GM10248 (cell line): ENCODE measurements around the gene SFMBT1.

Experiments used
- CTCF ChIA-PET: fragments of 300-600 bp; sonication (Branson Sonifier 250); formaldehyde crosslinking; extraction: SDS; loops from one replicate; lab custom pipeline; 2021; ENCODE audit warnings: antibody characterized with exemption; lab: Yijun Ruan, JAX
- POLR2A ChIA-PET: fragments of 350-650 bp; sonication (Branson Sonifier 250); formaldehyde crosslinking; extraction: SDS; loops from one replicate; lab custom pipeline; 2020; ENCODE audit warnings: antibody characterized with exemption; lab: Yijun Ruan, JAX
- DNase-seq: peaks from one replicate; pipeline ENCODE4 v3.0.0; 2012; ENCODE audit errors: extremely low spot score
- TF ChIP-seq, protein P1 (sequence below): IDR thresholded peaks from 2 replicates; pipeline ENCODE4 v1.5.1; 2012; ENCODE audit warnings: mild to moderate bottlenecking, low read depth; ENCODE audit errors: extremely low read depth, missing control alignments, control extremely low read depth

Gene SFMBT1

DNA sequence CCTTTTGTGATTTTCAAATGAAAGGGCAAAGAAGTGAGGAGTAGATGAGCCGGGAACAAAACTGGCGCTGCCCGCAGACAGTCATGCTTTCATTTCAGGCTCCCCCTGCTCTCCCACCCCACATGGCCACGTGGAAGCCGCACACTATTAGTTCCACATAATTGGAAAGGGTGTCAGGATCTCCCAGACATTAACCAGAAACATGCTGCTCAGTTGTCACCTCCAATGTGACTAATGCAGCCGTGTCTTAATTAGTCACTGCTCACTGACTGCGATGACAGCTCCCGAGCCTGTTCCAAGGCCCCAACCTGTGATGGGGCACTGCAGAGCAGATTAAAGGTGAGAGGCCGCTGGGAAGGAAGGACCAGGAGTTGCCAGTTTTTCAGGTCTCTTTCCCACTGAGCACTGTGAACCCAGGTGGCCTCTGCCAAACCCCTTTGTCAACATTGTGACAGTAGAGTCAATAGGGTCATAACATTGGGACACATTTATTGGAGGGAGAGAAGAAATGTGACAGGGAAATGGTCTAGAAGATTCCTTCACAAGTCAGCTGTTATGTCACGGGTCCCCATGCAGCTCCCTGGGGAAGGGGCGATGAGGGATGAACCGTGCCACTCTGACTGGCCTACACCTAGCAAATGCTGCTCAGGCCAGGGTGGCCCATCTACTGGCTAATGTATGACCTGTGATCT lies 38.6 kb upstream of the SFMBT1 start:
- TF ChIP-seq, protein P1, sequence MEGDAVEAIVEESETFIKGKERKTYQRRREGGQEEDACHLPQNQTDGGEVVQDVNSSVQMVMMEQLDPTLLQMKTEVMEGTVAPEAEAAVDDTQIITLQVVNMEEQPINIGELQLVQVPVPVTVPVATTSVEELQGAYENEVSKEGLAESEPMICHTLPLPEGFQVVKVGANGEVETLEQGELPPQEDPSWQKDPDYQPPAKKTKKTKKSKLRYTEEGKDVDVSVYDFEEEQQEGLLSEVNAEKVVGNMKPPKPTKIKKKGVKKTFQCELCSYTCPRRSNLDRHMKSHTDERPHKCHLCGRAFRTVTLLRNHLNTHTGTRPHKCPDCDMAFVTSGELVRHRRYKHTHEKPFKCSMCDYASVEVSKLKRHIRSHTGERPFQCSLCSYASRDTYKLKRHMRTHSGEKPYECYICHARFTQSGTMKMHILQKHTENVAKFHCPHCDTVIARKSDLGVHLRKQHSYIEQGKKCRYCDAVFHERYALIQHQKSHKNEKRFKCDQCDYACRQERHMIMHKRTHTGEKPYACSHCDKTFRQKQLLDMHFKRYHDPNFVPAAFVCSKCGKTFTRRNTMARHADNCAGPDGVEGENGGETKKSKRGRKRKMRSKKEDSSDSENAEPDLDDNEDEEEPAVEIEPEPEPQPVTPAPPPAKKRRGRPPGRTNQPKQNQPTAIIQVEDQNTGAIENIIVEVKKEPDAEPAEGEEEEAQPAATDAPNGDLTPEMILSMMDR = no peak
- CTCF ChIA-PET = interaction anchor here (1.0 to 1.3 kb wide), 2 partner anchors 51 to 149 kb away, joined by 3 read pairs; no protein-coding TSS in a partner anchor
- POLR2A ChIA-PET = no interaction called here
- no peak for DNase-seq

DNA sequence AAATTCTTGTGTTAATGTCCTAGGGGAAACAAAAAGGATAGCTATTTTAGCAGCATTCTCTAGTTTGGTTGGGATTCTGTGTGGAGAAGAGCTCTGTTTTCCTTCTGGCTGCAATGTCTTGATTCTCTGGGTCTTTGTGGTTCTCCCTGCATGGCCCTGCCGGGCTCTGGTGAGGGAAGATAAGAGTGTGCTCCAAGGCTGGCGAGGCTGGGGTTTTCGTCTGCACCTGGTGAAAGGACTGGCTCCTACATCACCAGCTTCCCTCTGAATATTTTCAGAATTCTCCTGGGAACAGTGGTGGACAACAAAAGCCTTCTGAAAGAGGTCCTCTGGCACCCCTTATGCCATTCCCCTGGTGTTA lies 38.1 kb upstream of the SFMBT1 start:
- no peak for DNase-seq
- POLR2A ChIA-PET = no interaction called here
- CTCF ChIA-PET = interaction anchor here (1.0 to 1.3 kb wide), 2 partner anchors 51 to 149 kb away, joined by 3 read pairs; no protein-coding TSS in a partner anchor
- TF ChIP-seq, protein P1 = no peak

DNA sequence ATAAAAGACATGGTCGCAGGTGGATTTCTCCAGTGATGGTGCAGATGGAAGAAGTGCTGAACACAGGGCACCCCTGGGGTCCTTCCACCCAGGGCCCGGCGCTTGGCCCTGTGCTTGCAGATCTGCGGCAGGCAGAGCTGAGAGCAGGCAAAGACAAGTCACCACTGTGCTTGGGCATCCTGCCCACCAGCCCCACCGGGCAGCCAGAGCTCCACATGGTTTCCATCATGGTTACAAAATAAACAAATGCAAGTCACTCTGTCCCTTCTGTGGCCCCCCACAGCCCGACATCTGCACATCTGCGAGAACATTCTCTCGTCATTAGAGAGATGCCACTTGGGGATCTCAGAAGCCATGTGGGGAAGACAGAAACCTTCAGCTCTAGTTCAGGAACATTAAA lies 37.6 kb upstream of the SFMBT1 start:
- ChIA-PET CTCF (interaction anchor here (1.0 kb wide), 1 partner anchor 149 kb away, joined by 3 read pairs; no protein-coding TSS in a partner anchor), POLR2A (no interaction called here)
- DNase-seq = no peak
- TF ChIP-seq, protein P1 = no peak

DNA sequence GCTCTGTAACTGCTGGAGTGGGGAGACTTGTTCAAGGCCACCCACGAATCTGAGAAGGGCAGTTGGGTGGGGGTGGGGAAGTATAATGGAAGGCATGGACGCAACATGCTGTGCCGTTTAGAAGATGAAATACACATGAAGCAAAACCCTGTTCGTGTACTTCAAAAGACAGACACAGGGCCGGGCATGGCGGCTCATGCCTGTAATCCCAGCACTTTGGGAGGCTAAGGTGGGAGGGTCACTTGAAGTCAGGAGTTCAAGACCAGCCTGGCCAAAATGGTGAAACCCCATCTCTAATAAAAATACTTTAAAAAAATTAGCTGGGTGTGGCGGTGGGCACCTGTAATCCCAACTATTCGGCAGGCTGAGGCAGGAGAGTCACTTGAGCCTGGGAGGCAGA lies 36.9 kb upstream of the SFMBT1 start:
- no peak for DNase-seq
- TF ChIP-seq, protein P1 = no peak
- POLR2A ChIA-PET = no interaction called here
- CTCF ChIA-PET = interaction anchor here (1.1 kb wide), 1 partner anchor 138 kb away, joined by 3 read pairs; no protein-coding TSS in a partner anchor

DNA sequence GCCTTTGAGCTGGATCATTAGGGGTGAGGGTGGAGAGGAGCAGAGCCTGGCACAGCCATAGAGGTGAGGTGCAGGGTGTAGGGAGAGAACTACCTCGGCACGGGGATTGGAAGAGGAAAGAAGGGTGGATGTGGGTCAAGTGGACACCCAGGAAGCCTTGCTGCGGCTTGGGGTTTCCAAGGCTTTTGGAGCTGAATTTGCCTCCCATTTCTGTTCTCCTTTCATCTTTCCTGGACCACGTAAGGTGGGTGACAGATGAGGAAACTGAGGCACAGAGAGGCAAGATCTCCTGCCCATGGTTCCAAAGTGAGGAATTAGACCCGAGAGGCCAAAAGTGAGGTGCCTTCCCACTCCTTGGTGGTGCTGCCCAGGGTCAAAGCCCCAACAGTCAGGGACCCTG lies 35.4 kb upstream of the SFMBT1 start:
- TF ChIP-seq, protein P1 = no peak
- ChIA-PET CTCF (interaction anchor here (1.4 kb wide), 1 partner anchor 10 kb away, joined by 7 read pairs; no protein-coding TSS in a partner anchor), POLR2A (no interaction called here)
- no peak for DNase-seq

DNA sequence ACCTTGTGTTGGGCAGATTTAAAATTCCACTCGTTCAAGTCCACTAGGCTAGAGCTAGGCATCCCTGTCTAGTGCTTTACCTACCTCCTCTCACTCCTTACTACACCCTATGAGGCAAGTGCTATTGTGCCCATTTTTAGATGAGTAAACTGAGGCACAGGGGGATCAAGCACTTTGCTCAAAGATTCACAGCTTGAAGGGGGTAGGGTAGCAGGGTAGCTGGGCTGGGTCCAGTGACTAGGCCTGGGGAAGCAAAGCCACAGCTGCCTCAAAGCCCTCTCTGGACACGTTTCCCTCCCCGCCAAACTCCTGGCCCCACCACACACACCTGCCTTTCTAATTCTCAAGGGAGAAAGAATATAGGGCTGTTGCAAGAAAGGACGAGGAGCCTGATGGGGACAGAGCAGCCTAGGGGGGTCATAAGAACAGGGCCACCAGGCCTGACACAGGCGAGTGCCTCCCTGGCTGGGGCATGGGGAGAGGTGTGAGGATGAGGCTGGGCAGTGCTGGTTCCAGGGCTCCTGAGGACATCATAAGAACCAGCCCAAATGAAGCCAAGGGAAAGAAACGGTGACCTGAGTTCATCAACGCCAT lies 34.8 kb upstream of the SFMBT1 start:
- ChIA-PET CTCF (interaction anchor here (1.4 kb wide), 1 partner anchor 9 kb away, joined by 7 read pairs; no protein-coding TSS in a partner anchor), POLR2A (no interaction called here)
- TF ChIP-seq, protein P1 = no peak
- DNase-seq = no peak
